ENCODE measurements around the gene TNRC6B.

DNA sequence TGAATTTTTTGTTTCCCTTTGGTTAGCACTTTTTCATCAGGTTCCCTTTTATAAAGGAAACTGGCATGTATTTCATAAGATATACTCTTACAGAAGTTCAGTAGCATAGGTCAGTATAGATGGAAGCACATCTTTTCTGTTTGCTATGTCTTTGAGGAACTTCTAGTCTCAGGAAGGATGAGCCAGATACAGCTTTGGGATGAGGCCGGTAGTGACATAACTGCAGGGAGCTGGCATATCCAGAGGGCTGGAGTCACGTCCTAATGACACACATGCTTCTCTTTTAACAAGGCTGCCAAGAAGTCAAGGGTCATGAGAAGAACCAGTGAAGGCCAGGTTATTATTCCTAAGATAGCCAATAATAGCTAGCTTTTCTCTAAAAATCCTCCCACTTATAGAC, 135.3 kb downstream of the TNRC6B start:
- TF ChIP-seq, protein P1, sequence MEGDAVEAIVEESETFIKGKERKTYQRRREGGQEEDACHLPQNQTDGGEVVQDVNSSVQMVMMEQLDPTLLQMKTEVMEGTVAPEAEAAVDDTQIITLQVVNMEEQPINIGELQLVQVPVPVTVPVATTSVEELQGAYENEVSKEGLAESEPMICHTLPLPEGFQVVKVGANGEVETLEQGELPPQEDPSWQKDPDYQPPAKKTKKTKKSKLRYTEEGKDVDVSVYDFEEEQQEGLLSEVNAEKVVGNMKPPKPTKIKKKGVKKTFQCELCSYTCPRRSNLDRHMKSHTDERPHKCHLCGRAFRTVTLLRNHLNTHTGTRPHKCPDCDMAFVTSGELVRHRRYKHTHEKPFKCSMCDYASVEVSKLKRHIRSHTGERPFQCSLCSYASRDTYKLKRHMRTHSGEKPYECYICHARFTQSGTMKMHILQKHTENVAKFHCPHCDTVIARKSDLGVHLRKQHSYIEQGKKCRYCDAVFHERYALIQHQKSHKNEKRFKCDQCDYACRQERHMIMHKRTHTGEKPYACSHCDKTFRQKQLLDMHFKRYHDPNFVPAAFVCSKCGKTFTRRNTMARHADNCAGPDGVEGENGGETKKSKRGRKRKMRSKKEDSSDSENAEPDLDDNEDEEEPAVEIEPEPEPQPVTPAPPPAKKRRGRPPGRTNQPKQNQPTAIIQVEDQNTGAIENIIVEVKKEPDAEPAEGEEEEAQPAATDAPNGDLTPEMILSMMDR (conservative IDR thresholded peaks at IDR 0.05; ENCODE audit: low read length), result no peak
- TF ChIP-seq EZH2phosphoT487 (IDR thresholded peaks at IDR 0.05; ENCODE audit: borderline replicate concordance, low read depth, low read length), result no peak

Measured in OCI-LY7 (cell line).